ENCODE data around the gene DIS3L. TPM values are rescaled to one million over a fixed set of nuclear protein-coding genes. Genes with fewer than 3 reads are reported as not detected.

Gene DIS3L
- 18.6 and 27.3 TPM in 2 replicates for total RNA-seq

DNA sequence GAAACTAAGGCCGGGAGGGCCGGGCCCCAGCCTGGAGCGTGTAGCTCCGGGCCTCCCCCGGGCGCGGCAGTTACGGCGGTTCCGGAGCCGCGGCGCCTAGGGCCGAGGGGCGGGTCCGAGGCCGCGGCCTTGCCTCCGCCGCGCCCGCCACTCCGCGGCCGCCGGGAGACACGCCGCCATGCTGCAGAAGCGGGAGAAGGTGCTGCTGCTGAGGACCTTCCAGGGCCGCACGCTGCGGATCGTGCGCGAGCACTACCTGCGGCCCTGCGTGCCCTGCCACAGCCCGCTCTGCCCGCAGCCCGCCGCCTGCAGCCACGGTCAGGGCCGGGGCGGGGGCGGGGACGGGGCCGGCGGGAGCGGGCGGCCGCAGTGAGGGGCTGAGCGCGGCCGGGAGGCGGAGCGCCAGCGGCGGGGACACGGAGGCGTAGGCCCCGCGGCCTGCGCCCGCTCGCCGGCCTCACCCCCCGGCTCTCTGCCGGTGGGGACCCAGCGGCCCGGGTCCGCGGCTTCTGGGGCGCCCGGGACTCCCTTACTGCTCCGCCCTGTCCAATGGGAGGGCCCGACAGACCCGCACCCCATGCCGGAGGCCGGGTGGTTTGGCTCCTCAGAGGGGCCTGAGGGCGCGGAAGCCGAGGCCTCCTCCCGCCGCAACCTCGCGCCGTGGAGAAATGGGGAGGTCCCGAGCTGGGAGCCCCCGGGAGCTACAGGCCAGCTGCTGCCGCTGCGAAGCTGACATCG, at the start of gene DIS3L:
TSS of gene DIS3L (plus strand) at position 150 of the 738 bp plus-strand sequence. CDS start at position 179, 29 bp downstream.

GRCh38 chr15:66253418-66254088, 39.8 kb upstream of the DIS3L start, which contains the start of gene MEGF11:
MEGF11 (minus strand) TSS chr15:66253750; CDS start chr15:66128403, 125,347 bp downstream.

GRCh38 chr15:66356359-66357236, 63.2 kb downstream of the DIS3L start, which contains the start of gene TIPIN:
TIPIN (minus strand) TSS chr15:66356685; CDS start chr15:66352947, 3,738 bp downstream.

Small RNAs within 50 kb of the gene (small RNA-seq; reads per million reads assigned to genes)
- not detected for gene RF00019
- gene SCARNA14: 14.4 reads per million, percentile 97 among the genes with 10 or more reads in this experiment

Other genes with a start within 250 kb of the DIS3L start
- gene MEGF11, start 39.8 kb upstream of the DIS3L start, total RNA-seq: under 0.01 TPM in 1 of 2 replicates, not detected in the other
- 8.8 and 13.1 TPM in 2 replicates for gene TIPIN, start 63.1 kb downstream of the DIS3L start, total RNA-seq
- gene MAP2K1, start 93.3 kb downstream of the DIS3L start, total RNA-seq: 40.4 and 41.5 TPM in 2 replicates
- gene SNAPC5, start 204.2 kb downstream of the DIS3L start, total RNA-seq: 13.0 and 15.0 TPM in 2 replicates
- 3,840 and 3,866 TPM in 2 replicates for gene RPL4, start 211.3 kb downstream of the DIS3L start, total RNA-seq
- 20.3 and 25.2 TPM in 2 replicates for gene ZWILCH, start 211.8 kb downstream of the DIS3L start, total RNA-seq